ENCODE results near the gene CCDC40. TPM values are rescaled to one million over a fixed set of nuclear protein-coding genes. Genes with fewer than 3 reads are reported as not detected.

CCDC40 gene
- total RNA-seq, 1 experiment from 2014 or later, result 3.9 TPM

- DNase-seq, result no peak
- no TSS peak for BruUV-seq (replicated peaks)
- H3K27me3 ChIP-seq (replicated peaks; ENCODE audit: control insufficient read depth, insufficient read depth, low read length), result no peaks in the 10 kb centered on the region
- Mint-ChIP-seq H3K9me3 (ENCODE audit: unreplicated experiment) (no peaks in the 10 kb centered on the region), H3K4me3 (ENCODE audit: unreplicated experiment) (no peak overlapping the region), H3K27me3 (ENCODE audit: insufficient read depth, unreplicated experiment) (no peaks in the 10 kb centered on the region), H3K4me1 (ENCODE audit: low read depth, unreplicated experiment) (peaks cover 5% of the 10 kb centered on the region), H3K36me3 (ENCODE audit: insufficient read depth, unreplicated experiment) (no peaks in the 10 kb centered on the region), H3K27ac (ENCODE audit: unreplicated experiment) (no peak overlapping the region)
- POLR2A ChIA-PET, result no interaction called here
- H3K9me3 ChIP-seq, result no peaks in the 10 kb centered on the region
- no peak overlapping the region for H3K4me3 ChIP-seq (ENCODE audit: low read depth, low read length)
- H3K4me1 ChIP-seq, result 0 out of 2 replicates have a peak, but pooled peaks cover 9% of the 10 kb centered on the region
- no peak for TF ChIP-seq CTCF (IDR thresholded peaks at IDR 0.05; ENCODE audit: insufficient read depth in 1 of 2, low read depth in 1 of 2, low read length in 1 of 2, severe bottlenecking in 1 of 2, unreplicated experiment in 1 of 2)
- no peaks in the 10 kb centered on the region for H3K36me3 ChIP-seq (ENCODE audit: control insufficient read depth, insufficient read depth, low read length)
- CTCF ChIA-PET, result no interaction called here
- intact Hi-C loops (cut with micrococcal nuclease; ENCODE audit: unreplicated experiment), result no loop called here
Observed at GRCh38 chr17:80065478-80066170, 29.2 kb downstream of the CCDC40 start.

- H3K4me3 ChIP-seq (ENCODE audit: low read depth, low read length), result no peak overlapping the region
- BruUV-seq (replicated peaks), result no TSS peak
- intact Hi-C loops (cut with micrococcal nuclease; ENCODE audit: unreplicated experiment), result no loop called here
- H3K27me3 ChIP-seq (replicated peaks; ENCODE audit: control insufficient read depth, insufficient read depth, low read length), result no peaks in the 10 kb centered on the region
- no peaks in the 10 kb centered on the region for H3K27me3 Mint-ChIP-seq (ENCODE audit: insufficient read depth, unreplicated experiment)
- DNase-seq, result no peak
- H3K4me1 Mint-ChIP-seq (ENCODE audit: low read depth, unreplicated experiment), result peaks cover 5% of the 10 kb centered on the region
- no peak overlapping the region for H3K27ac Mint-ChIP-seq (ENCODE audit: unreplicated experiment)
- H3K36me3 Mint-ChIP-seq (ENCODE audit: insufficient read depth, unreplicated experiment), result no peaks in the 10 kb centered on the region
- POLR2A ChIA-PET, result no interaction called here
- CTCF ChIA-PET, result no interaction called here
- TF ChIP-seq CTCF (IDR thresholded peaks at IDR 0.05; ENCODE audit: insufficient read depth in 1 of 2, low read depth in 1 of 2, low read length in 1 of 2, severe bottlenecking in 1 of 2, unreplicated experiment in 1 of 2), result no peak
- H3K4me1 ChIP-seq, result 0 out of 2 replicates have a peak, but pooled peaks cover 9% of the 10 kb centered on the region
- H3K9me3 Mint-ChIP-seq (ENCODE audit: unreplicated experiment), result no peaks in the 10 kb centered on the region
- H3K4me3 Mint-ChIP-seq (ENCODE audit: unreplicated experiment), result no peak overlapping the region
- H3K36me3 ChIP-seq (ENCODE audit: control insufficient read depth, insufficient read depth, low read length), result no peaks in the 10 kb centered on the region
- no peaks in the 10 kb centered on the region for H3K9me3 ChIP-seq
Observed at GRCh38 chr17:80067393-80067986, 31.0 kb downstream of the CCDC40 start.

- H3K36me3 Mint-ChIP-seq (ENCODE audit: insufficient read depth, unreplicated experiment), result no peaks in the 10 kb centered on the region
- intact Hi-C loops (cut with micrococcal nuclease; ENCODE audit: unreplicated experiment), result no loop called here
- H3K4me1 ChIP-seq, result 0 out of 2 replicates have a peak, but pooled peaks cover 9% of the 10 kb centered on the region
- DNase-seq, result peak in 1 of 2 experiments; percentile 46
- H3K4me3 Mint-ChIP-seq (ENCODE audit: unreplicated experiment), result no peak overlapping the region
- no peaks in the 10 kb centered on the region for H3K9me3 Mint-ChIP-seq (ENCODE audit: unreplicated experiment)
- H3K27me3 ChIP-seq (replicated peaks; ENCODE audit: control insufficient read depth, insufficient read depth, low read length), result no peaks in the 10 kb centered on the region
- peaks cover 5% of the 10 kb centered on the region for H3K4me1 Mint-ChIP-seq (ENCODE audit: low read depth, unreplicated experiment)
- CTCF ChIA-PET, result no interaction called here
- H3K27me3 Mint-ChIP-seq (ENCODE audit: insufficient read depth, unreplicated experiment), result no peaks in the 10 kb centered on the region
- POLR2A ChIA-PET, result no interaction called here
- no TSS peak for BruUV-seq (replicated peaks)
- H3K27ac Mint-ChIP-seq (ENCODE audit: unreplicated experiment), result no peak overlapping the region
- H3K9me3 ChIP-seq, result no peaks in the 10 kb centered on the region
- no peaks in the 10 kb centered on the region for H3K36me3 ChIP-seq (ENCODE audit: control insufficient read depth, insufficient read depth, low read length)
- TF ChIP-seq CTCF (IDR thresholded peaks at IDR 0.05; ENCODE audit: insufficient read depth in 1 of 2, low read depth in 1 of 2, low read length in 1 of 2, severe bottlenecking in 1 of 2, unreplicated experiment in 1 of 2), result no peak
- no peak overlapping the region for H3K4me3 ChIP-seq (ENCODE audit: low read depth, low read length)
Observed at GRCh38 chr17:80068301-80069222, 32.1 kb downstream of the CCDC40 start.
